Calu3 (cell line): ENCODE results near the gene NOD1. TPM values are rescaled to one million over a fixed set of nuclear protein-coding genes. Genes with fewer than 3 reads are reported as not detected.

Experiments used
- BruUV-seq: library from RNA; stranded (reverse); fragments of 400-500 nt; replicated peaks from 2 replicates; lab custom pipeline; 2021; lab: Mats Ljungman, UMichigan
- CTCF ChIA-PET: fragments of 300-600 bp; sonication (Branson Sonifier 250); formaldehyde crosslinking; loops from one replicate; lab custom pipeline; 2022; ENCODE audit warnings: antibody characterized with exemption; lab: Charles Lee
- DNase-seq: peaks from one replicate; pipeline ENCODE4 v3.0.0; 2022
- H3K27ac Mint-ChIP-seq: one replicate; pipeline ENCODE4 v1.8.0; 2022; ENCODE audit warnings: mixed read lengths; ENCODE audit not compliant: unreplicated experiment
- H3K27me3 Mint-ChIP-seq: one replicate; pipeline ENCODE4 v1.8.0; 2022; ENCODE audit warnings: mixed read lengths; ENCODE audit not compliant: unreplicated experiment
- H3K36me3 Mint-ChIP-seq: one replicate; pipeline ENCODE4 v1.8.0; 2022; ENCODE audit warnings: mild to moderate bottlenecking, moderate library complexity, mixed read lengths; ENCODE audit not compliant: insufficient read depth, unreplicated experiment
- H3K4me1 Mint-ChIP-seq: one replicate; pipeline ENCODE4 v1.8.0; 2022; ENCODE audit warnings: mild to moderate bottlenecking, low read depth, mixed read lengths; ENCODE audit not compliant: unreplicated experiment
- H3K4me3 Mint-ChIP-seq: one replicate; pipeline ENCODE4 v1.8.0; 2022; ENCODE audit warnings: mild to moderate bottlenecking, low read depth, moderate library complexity, mixed read lengths; ENCODE audit not compliant: unreplicated experiment
- H3K9me3 Mint-ChIP-seq: one replicate; pipeline ENCODE4 v1.8.0; 2022; ENCODE audit warnings: low read depth, mixed read lengths; ENCODE audit not compliant: unreplicated experiment
- CTCF ChIP-seq: fragments of 200-600 bp; IDR thresholded peaks from one replicate; pipeline ENCODE4 v1.8.0; 2022; ENCODE audit warnings: antibody characterized with exemption; ENCODE audit not compliant: unreplicated experiment
- intact Hi-C: fragments of 100-400 bp; cut with micrococcal nuclease; formaldehyde crosslinking; loops from one replicate; pipeline ENCODE4 v1.10.0; 2022; ENCODE audit not compliant: unreplicated experiment
- total RNA-seq: library from RNA; stranded (reverse); gene quantifications from 2 replicates; pipeline ENCODE4 v1.2.3, GENCODE V29; 2022

NOD1 gene
- total RNA-seq, 1 experiment from 2014 or later: 11.7 TPM

- Mint-ChIP-seq H3K27ac (no peak overlapping the region), H3K4me1 (no peaks in the 10 kb centered on the region), H3K9me3 (peaks cover 4% of the 10 kb centered on the region), H3K4me3 (no peak overlapping the region), H3K27me3 (no peaks in the 10 kb centered on the region), H3K36me3 (no peaks in the 10 kb centered on the region)
- intact Hi-C loops: no loop called here
- DNase-seq: no peak
- no TSS peak for BruUV-seq
- CTCF ChIA-PET: no interaction called here
- TF ChIP-seq CTCF: no peak
Measured at GRCh38 chr7:30424506-30424905, 54.1 kb downstream of the NOD1 start.

GRCh38 chr7:30423788-30424505 lies 54.6 kb downstream of the NOD1 start:
- no peak for TF ChIP-seq CTCF
- Mint-ChIP-seq H3K27me3 (no peaks in the 10 kb centered on the region), H3K4me1 (no peaks in the 10 kb centered on the region), H3K4me3 (no peak overlapping the region), H3K27ac (no peak overlapping the region), H3K36me3 (no peaks in the 10 kb centered on the region), H3K9me3 (peaks cover 4% of the 10 kb centered on the region)
- BruUV-seq: no TSS peak
- no peak for DNase-seq
- intact Hi-C loops: no loop called here
- CTCF ChIA-PET: no interaction called here

GRCh38 chr7:30422922-30423321 lies 55.7 kb downstream of the NOD1 start:
- intact Hi-C loops: no loop called here
- no peaks in the 10 kb centered on the region for H3K36me3 Mint-ChIP-seq
- H3K4me3 Mint-ChIP-seq: no peak overlapping the region
- no peak for DNase-seq
- CTCF ChIA-PET: no interaction called here
- no peaks in the 10 kb centered on the region for H3K4me1 Mint-ChIP-seq
- no TSS peak for BruUV-seq
- no peaks in the 10 kb centered on the region for H3K27me3 Mint-ChIP-seq
- peaks cover 4% of the 10 kb centered on the region for H3K9me3 Mint-ChIP-seq
- no peak overlapping the region for H3K27ac Mint-ChIP-seq
- TF ChIP-seq CTCF: no peak

- Mint-ChIP-seq H3K4me3 (no peak overlapping the region), H3K36me3 (no peaks in the 10 kb centered on the region), H3K4me1 (no peaks in the 10 kb centered on the region), H3K9me3 (peaks cover 4% of the 10 kb centered on the region), H3K27ac (no peak overlapping the region), H3K27me3 (no peaks in the 10 kb centered on the region)
- no peak for TF ChIP-seq CTCF
- no TSS peak for BruUV-seq
- intact Hi-C loops: no loop called here
- DNase-seq: no peak
- CTCF ChIA-PET: no interaction called here
Measured at GRCh38 chr7:30421647-30422196, 56.9 kb downstream of the NOD1 start.
